Lung (tissue), 12 donors: ENCODE measurements around the gene FMO1. TPM values are rescaled to one million over a fixed set of nuclear protein-coding genes. Genes with fewer than 3 reads are reported as not detected.
A peak's percentile ranks its signal among the peaks of the same experiment; 100 is the strongest.
"Not testable (repeated sequence)": the region's sequence is repeated elsewhere in the genome, so short reads cannot be mapped to it uniquely, and the experiment has no call there.

ENCODE experiments used
- ATAC-seq: fragments of 200-7000 bp; cut with Tn5 transposase; one replicate; pipeline ENCODE4 v1.9.1; 2020; ENCODE audit warnings: moderate number of reproducible peaks; ENCODE audit not compliant: insufficient read depth, low FRiP score
- DNase-seq, 3 donors: peaks; one replicate each; pipeline ENCODE4 v3.0.0-alpha.2; 2013 to 2017
- H3K27ac ChIP-seq, 2 donors: one replicate each; pipeline ENCODE4 v1.5.1; 2013; ENCODE audit warnings: mild to moderate bottlenecking in 2 of 2, moderate library complexity in 2 of 2, control low read depth in 1 of 2, inconsistent platforms in 1 of 2, low read depth in 1 of 2, low read length in 1 of 2
- H3K27me3 ChIP-seq, 3 donors: one replicate each; pipeline ENCODE4 v1.5.1; 2013; ENCODE audit warnings: low read length in 2 of 3; ENCODE audit not compliant: control insufficient read depth in 3 of 3, insufficient read depth in 3 of 3
- H3K36me3 ChIP-seq, 4 donors: one replicate each; pipeline ENCODE4 v1.5.1; 2013; ENCODE audit warnings: low read length in 4 of 4, mild to moderate bottlenecking in 1 of 4, moderate library complexity in 1 of 4; ENCODE audit not compliant: control insufficient read depth in 4 of 4, insufficient read depth in 4 of 4
- H3K4me1 ChIP-seq, 5 donors: one replicate each; pipeline ENCODE4 v1.5.1; 2013; ENCODE audit warnings: low read length in 5 of 5, mild to moderate bottlenecking in 2 of 5, moderate library complexity in 1 of 5; ENCODE audit not compliant: control insufficient read depth in 5 of 5, insufficient read depth in 5 of 5
- H3K4me3 ChIP-seq: one replicate; pipeline ENCODE4 v1.5.1; 2013; ENCODE audit warnings: mild to moderate bottlenecking, control low read depth, moderate library complexity
- H3K9ac ChIP-seq, 2 donors: one replicate each; pipeline ENCODE4 v1.5.1; 2013; ENCODE audit warnings: low read length in 2 of 2, control low read depth in 1 of 2; ENCODE audit not compliant: insufficient read depth in 1 of 2
- H3K9me3 ChIP-seq, 4 donors: one replicate each; pipeline ENCODE4 v1.5.1; 2013; ENCODE audit warnings: low read length in 3 of 4, mild to moderate bottlenecking in 1 of 4, moderate library complexity in 1 of 4; ENCODE audit not compliant: control insufficient read depth in 4 of 4, insufficient read depth in 3 of 4
- CTCF ChIP-seq: IDR thresholded peaks from 2 replicates; pipeline ENCODE4 v1.5.1; 2012; ENCODE audit warnings: mild to moderate bottlenecking; ENCODE audit errors: control extremely low read depth, extremely low read depth
- WGBS, 2 donors: extraction: QIAGEN DNeasy Blood & Tissue Kit; methylation state at CpG; one replicate each; pipeline ENCODE4 v1.1.7; 2013; 5-methylcytosine and 5-hydroxymethylcytosine counted together
- polyA plus RNA-seq, 2 donors: library from polyadenylated mRNA; stranded (reverse); fragments of 200-250 nt; gene quantifications; one replicate each; pipeline ENCODE4 v1.2.1, GENCODE V29; 2013
- total RNA-seq, 2 donors: library from RNA; depleted of rRNA in 1 of 2; stranded (reverse); fragments of >200 nt in 1 of 2; gene quantifications; one replicate each; pipeline ENCODE4 v1.2.1, GENCODE V29; 2014 to 2021
- donor health status: control.
- donor health status: control.
- donor health status: Bipolar disorder and iron deficiency.
- donor health status: healthy.
- donor health status: DM: yes; HTN: yes; CAD: no.

The FMO1 gene
- total and polyA plus RNA-seq, 4 donors = 0.47 to 8.7 (median 2.1) TPM

- DNase-seq (peak; percentile 91 to 97 (median 96)), ATAC-seq (no peak)
Observed at GRCh38 chr1:171220581-171221054, 27.7 kb upstream of the FMO1 start.

GRCh38 chr1:171221665-171222591 is 26.4 kb upstream of the FMO1 start:
- Histone ChIP-seq H3K9me3 (no peaks in the 10 kb centered on the region), H3K9ac (peak overlapping the region in 1 of 2 donors; percentile 69), H3K36me3 (no peaks in the 10 kb centered on the region), H3K4me3 (no peak overlapping the region), H3K4me1 (peaks cover 3 to 55% (median 21%) of the 10 kb centered on the region in 5 donors), H3K27me3 (no peaks in the 10 kb centered on the region), H3K27ac (peak overlapping the region in 1 of 2 donors; percentile 79)
- DNase-seq (peak in 2 of 3 donors; percentile 48 to 59), ATAC-seq (no peak)
- 58 to 64% methylated on average over 5 of the region's 5 CpGs for WGBS, 2 donors
- no peak for TF ChIP-seq CTCF

More at GRCh38 chr1:171220581-171221054, 27.7 kb upstream of the FMO1 start:
- Histone ChIP-seq H3K27ac (peak overlapping the region in 1 of 2 donors; percentile 74), H3K9me3 (no peaks in the 10 kb centered on the region), H3K4me3 (no peak overlapping the region), H3K36me3 (no peaks in the 10 kb centered on the region), H3K27me3 (no peaks in the 10 kb centered on the region), H3K4me1 (peaks cover 0 to 55% (median 21%) of the 10 kb centered on the region in 5 donors), H3K9ac (peak overlapping the region in 1 of 2 donors; percentile 85)
- TF ChIP-seq CTCF = no peak
- 59 to 69% methylated on average over 11 of the region's 11 CpGs for WGBS, 2 donors

GRCh38 chr1:171222936-171223335 is 25.4 kb upstream of the FMO1 start:
- Histone ChIP-seq H3K9ac (no peak overlapping the region), H3K36me3 (no peaks in the 10 kb centered on the region), H3K27me3 (no peaks in the 10 kb centered on the region), H3K4me3 (no peak overlapping the region), H3K27ac (no peak overlapping the region), H3K4me1 (peaks cover 3 to 55% (median 21%) of the 10 kb centered on the region in 5 donors), H3K9me3 (no peaks in the 10 kb centered on the region)
- no peak for TF ChIP-seq CTCF
- 76 to 77% methylated on average over 5 of the region's 5 CpGs for WGBS, 2 donors
- DNase-seq (peak in 2 of 3 donors; percentile 35 to 47), ATAC-seq (no peak)

GRCh38 chr1:171224257-171224656 is 24.0 kb upstream of the FMO1 start:
- not testable (repeated sequence) for DNase-seq, H3K27ac ChIP-seq
- WGBS, 2 donors = 83 to 84% methylated on average over 4 of the region's 4 CpGs

More at GRCh38 chr1:171224257-171224656, 24.0 kb upstream of the FMO1 start:
- H3K4me3 ChIP-seq, H3K9ac ChIP-seq, ATAC-seq, H3K9me3 ChIP-seq, H3K36me3 ChIP-seq, H3K27me3 ChIP-seq: not testable (repeated sequence)
- H3K4me1 ChIP-seq = peaks cover 2 to 48% (median 16%) of the 10 kb centered on the region in 5 donors
